H7 (cell line): ENCODE results near the gene TSPAN8. TPM values are rescaled to one million over a fixed set of nuclear protein-coding genes. Genes with fewer than 3 reads are reported as not detected.
"Not testable (repeated sequence)": the region's sequence is repeated elsewhere in the genome, so short reads cannot be mapped to it uniquely, and the experiment has no call there.

Source experiments
- DNase-seq: peaks from one replicate; pipeline ENCODE4 v3.0.0; 2012
- H3K27me3 ChIP-seq: 2 replicates; pipeline ENCODE4 v1.6.0; 2011; ENCODE audit warnings: mild to moderate bottlenecking, low read length; ENCODE audit not compliant: control insufficient read depth, insufficient read depth
- H3K36me3 ChIP-seq: replicated peaks from 2 replicates; pipeline ENCODE4 v1.5.1; 2011; ENCODE audit warnings: low read length; ENCODE audit not compliant: control insufficient read depth, insufficient read depth
- H3K4me3 ChIP-seq: 2 replicates; pipeline ENCODE4 v1.5.1; 2011; ENCODE audit warnings: low read depth, mild to moderate bottlenecking, control low read depth, low read length, moderate library complexity; ENCODE audit not compliant: insufficient read depth
- total RNA-seq: library from RNA; depleted of rRNA; stranded (reverse); fragments of >200 nt; shearing (Covaris generic); gene quantifications from 2 replicates; pipeline ENCODE4 v1.2.3, GENCODE V29; 2014

Gene TSPAN8
- total RNA-seq, 1 experiment from 2014 or later = not detected

GRCh38 chr12:71174825-71175224 lies 17.0 kb upstream of the TSPAN8 start:
- DNase-seq = no peak
- H3K27me3 ChIP-seq = no peaks in the 10 kb centered on the region
- no peak overlapping the region for H3K4me3 ChIP-seq
- no peaks in the 10 kb centered on the region for H3K36me3 ChIP-seq

GRCh38 chr12:71174146-71174545 lies 16.3 kb upstream of the TSPAN8 start:
- no peak overlapping the region for H3K4me3 ChIP-seq
- DNase-seq = no peak
- no peaks in the 10 kb centered on the region for H3K36me3 ChIP-seq
- no peaks in the 10 kb centered on the region for H3K27me3 ChIP-seq

GRCh38 chr12:71170456-71170855 lies 12.7 kb upstream of the TSPAN8 start:
- Histone ChIP-seq H3K4me3 (no peak overlapping the region), H3K36me3 (no peaks in the 10 kb centered on the region)
- no peak for DNase-seq

GRCh38 chr12:71169286-71169685 lies 11.5 kb upstream of the TSPAN8 start:
- Histone ChIP-seq H3K4me3 (no peak overlapping the region), H3K36me3 (no peaks in the 10 kb centered on the region), H3K27me3 (no peaks in the 10 kb centered on the region)
- DNase-seq = no peak

More at GRCh38 chr12:71170456-71170855, 12.7 kb upstream of the TSPAN8 start:
- H3K27me3 ChIP-seq = no peaks in the 10 kb centered on the region

- Histone ChIP-seq H3K36me3 (no peaks in the 10 kb centered on the region), H3K27me3 (no peaks in the 10 kb centered on the region), H3K4me3 (no peak overlapping the region)
- DNase-seq = no peak
Observed at GRCh38 chr12:71166862-71167496, 9.2 kb upstream of the TSPAN8 start.

- no peak for DNase-seq
- no peaks in the 10 kb centered on the region for H3K27me3 ChIP-seq
- H3K36me3 ChIP-seq = no peaks in the 10 kb centered on the region
- H3K4me3 ChIP-seq = no peak overlapping the region
Observed at GRCh38 chr12:71166280-71166679, 8.5 kb upstream of the TSPAN8 start.

- not testable (repeated sequence) for H3K4me3 ChIP-seq, DNase-seq, H3K36me3 ChIP-seq, H3K27me3 ChIP-seq
Observed at GRCh38 chr12:71165780-71166179, 8.0 kb upstream of the TSPAN8 start.

- Histone ChIP-seq H3K4me3 (no peak overlapping the region), H3K27me3 (no peaks in the 10 kb centered on the region), H3K36me3 (no peaks in the 10 kb centered on the region)
- DNase-seq = no peak
Observed at GRCh38 chr12:71164568-71165197, 6.9 kb upstream of the TSPAN8 start.

- no peaks in the 10 kb centered on the region for H3K36me3 ChIP-seq
- no peak overlapping the region for H3K4me3 ChIP-seq
- H3K27me3 ChIP-seq = no peaks in the 10 kb centered on the region
- no peak for DNase-seq
Observed at GRCh38 chr12:71164166-71164565, 6.4 kb upstream of the TSPAN8 start.

GRCh38 chr12:71162832-71163763 lies 5.3 kb upstream of the TSPAN8 start:
- Histone ChIP-seq H3K4me3 (no peak overlapping the region), H3K36me3 (no peaks in the 10 kb centered on the region), H3K27me3 (no peaks in the 10 kb centered on the region)
- no peak for DNase-seq

GRCh38 chr12:71161591-71161990 lies 3.8 kb upstream of the TSPAN8 start:
- Histone ChIP-seq H3K4me3 (no peak overlapping the region), H3K36me3 (no peaks in the 10 kb centered on the region), H3K27me3 (no peaks in the 10 kb centered on the region)
- DNase-seq = no peak

GRCh38 chr12:71160585-71160984 lies 2.8 kb upstream of the TSPAN8 start:
- Histone ChIP-seq H3K4me3 (no peak overlapping the region), H3K27me3 (no peaks in the 10 kb centered on the region), H3K36me3 (no peaks in the 10 kb centered on the region)
- no peak for DNase-seq

- no peak for DNase-seq
- no peak overlapping the region for H3K4me3 ChIP-seq
Observed at GRCh38 chr12:71159878-71160277, 2.1 kb upstream of the TSPAN8 start.

GRCh38 chr12:71159264-71159663 lies 1.5 kb upstream of the TSPAN8 start:
- Histone ChIP-seq H3K27me3 (no peaks in the 10 kb centered on the region), H3K4me3 (no peak overlapping the region), H3K36me3 (no peaks in the 10 kb centered on the region)
- no peak for DNase-seq

More at GRCh38 chr12:71159878-71160277, 2.1 kb upstream of the TSPAN8 start:
- Histone ChIP-seq H3K36me3 (no peaks in the 10 kb centered on the region), H3K27me3 (no peaks in the 10 kb centered on the region)
